Stimulated activated CD8-positive, alpha-beta memory T cell treated with anti-CD3 and anti-CD28 coated beads, Interleukin-15, amount 100 ng/mL, for 24 hours (primary cell): ENCODE measurements around the gene PHF20.
"Not testable (repeated sequence)": the region's sequence is repeated elsewhere in the genome, so short reads cannot be mapped to it uniquely, and the experiment has no call there.

Source experiments
- DNase-seq: peaks from one replicate; pipeline ENCODE4 v3.0.0-alpha.2; 2020; ENCODE audit warnings: low read depth

The PHF20 gene

GRCh38 chr20:35885212-35885611 is 113.4 kb downstream of the PHF20 start:
- no peak for DNase-seq

DNA sequence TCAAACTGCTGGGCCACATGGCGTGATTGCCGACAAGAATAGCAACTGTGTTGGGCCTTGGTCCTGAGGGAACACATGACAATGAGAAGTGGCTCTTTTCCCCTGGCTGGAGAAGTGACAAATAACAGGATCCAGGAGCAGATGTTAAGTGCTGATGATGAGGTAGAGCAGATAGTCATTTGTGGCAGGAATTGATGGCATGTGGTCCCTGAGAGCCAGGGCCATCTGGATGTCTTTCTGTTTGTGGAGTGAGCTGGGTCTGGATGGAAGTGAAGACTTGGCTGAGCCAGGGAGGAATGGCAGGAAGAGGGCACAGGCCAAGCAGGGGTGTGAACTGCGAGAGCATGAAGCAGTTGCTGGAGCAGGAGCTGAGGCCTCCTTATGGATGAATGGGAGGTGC is 114.7 kb downstream of the PHF20 start:
- DNase-seq, result no peak

DNA sequence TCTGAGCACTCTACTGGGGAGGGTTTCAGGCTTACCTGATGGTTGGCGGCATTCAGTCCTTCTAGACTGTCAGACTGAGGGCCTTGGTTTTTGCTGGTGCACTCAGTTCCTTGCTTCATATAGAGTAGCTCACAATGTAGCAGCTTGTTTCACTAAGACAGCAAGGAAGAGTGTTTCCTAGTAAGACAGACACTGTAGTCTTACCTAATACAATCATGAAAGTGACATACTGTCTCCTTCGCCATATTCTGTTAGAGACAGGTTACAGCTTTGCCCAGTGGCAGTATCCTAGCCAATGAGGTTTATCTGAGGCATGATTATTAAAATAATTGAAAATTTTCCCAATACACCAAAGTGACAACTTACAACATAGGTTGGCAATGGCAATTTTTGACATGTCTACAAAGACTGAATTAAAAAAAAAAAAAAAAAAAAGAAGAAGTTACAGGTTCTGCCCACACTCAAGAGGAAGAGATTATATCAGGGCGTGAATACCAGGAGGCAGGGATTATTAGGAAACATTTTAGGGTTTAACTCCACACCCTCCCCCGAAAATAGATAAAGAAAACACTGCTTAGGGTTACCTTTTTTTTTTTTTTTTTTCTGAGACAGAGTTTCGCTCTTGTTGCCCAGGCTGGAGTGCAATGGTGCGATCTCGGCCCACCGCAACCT is 115.7 kb downstream of the PHF20 start:
- no peak for DNase-seq

- no peak for DNase-seq
These were observed 116.8 kb downstream of the PHF20 start for GRCh38 chr20:35888657-35889056.

GRCh38 chr20:35891375-35891774 is 119.6 kb downstream of the PHF20 start:
- no peak for DNase-seq

DNA sequence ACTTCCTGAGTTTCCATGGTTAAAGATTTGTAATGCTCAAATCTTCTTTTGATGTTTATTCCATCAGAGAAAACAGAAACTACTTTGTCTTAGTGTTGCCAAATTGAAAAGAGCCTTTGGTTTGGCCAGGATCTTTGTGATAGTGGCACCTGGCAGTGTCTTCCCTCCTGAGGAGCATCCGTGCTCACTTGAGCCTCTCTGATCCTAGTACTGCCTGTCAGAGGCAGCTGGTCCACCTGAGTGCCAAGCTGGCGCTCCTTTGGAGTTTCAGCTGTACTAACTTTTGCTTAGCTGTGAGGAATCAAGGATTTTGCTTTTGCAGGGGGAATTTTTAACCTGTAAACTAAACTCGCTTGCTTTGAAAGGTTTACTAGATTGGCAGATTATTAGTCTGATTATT is 121.1 kb downstream of the PHF20 start:
- no peak for DNase-seq

DNA sequence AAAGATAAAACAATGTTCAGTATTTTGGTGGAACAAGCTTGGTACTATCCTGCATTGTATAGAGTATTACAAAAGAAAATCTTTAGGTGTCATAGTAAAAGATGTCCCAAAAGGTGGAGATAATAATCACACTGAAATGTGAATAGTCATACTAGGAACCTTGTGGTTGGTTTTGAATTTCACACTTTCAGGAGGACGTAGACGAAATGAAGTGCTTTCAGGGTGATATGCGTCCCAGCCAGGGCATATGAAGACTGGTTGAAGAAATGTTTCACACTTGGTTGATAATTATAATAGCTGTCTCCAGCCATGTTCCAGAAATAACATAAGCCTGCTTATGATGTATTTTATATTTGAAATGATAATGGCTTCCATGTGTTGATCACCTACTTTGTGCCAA is 122.1 kb downstream of the PHF20 start:
- no peak for DNase-seq

DNA sequence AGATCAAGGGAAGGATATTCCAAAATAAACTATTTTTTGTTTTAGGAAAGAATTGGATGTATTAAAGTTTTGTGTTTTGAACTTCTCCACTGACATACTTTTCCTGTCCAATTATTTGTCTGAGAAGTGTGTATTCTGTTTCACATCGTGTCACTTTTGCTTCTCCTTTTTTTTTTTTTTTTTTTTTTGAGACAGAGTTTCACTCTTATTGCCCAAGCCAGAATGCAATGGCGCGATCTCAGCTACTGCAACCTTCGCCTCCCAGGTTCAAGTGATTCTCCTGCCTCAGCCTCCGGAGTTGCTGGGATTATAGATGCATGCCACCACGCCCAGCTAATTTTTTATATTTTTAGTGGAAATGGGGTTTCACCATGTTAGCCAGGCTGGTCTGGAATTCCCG is 123.7 kb downstream of the PHF20 start:
- not testable (repeated sequence) for DNase-seq

DNA sequence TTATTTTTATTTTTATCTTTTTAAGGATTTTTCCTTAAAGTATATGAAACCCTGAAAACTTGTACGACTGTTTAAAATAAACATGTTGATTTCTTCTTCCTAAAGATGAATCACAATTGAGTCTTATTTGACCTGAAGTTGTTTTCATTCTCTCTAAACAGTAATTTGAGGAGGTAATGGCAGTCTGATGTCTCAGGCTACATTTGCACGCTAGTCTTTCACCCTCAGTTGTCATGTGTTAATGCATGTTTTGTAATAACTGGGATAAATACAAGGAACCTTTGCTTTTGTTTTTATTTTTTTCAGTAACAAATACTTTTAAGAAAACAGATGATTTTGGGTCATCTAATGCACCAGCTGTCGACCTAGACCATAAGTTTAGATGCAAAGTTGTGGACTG is 127.2 kb downstream of the PHF20 start:
- DNase-seq, result no peak

- DNase-seq, result not testable (repeated sequence)
These were observed 129.4 kb downstream of the PHF20 start for GRCh38 chr20:35901230-35901629.

- no peak for DNase-seq
These were observed 130.1 kb downstream of the PHF20 start for GRCh38 chr20:35901678-35902544.

- no peak for DNase-seq
These were observed 130.7 kb downstream of the PHF20 start for GRCh38 chr20:35902545-35902941.

GRCh38 chr20:35903843-35904242 is 132.0 kb downstream of the PHF20 start:
- DNase-seq, result no peak

DNA sequence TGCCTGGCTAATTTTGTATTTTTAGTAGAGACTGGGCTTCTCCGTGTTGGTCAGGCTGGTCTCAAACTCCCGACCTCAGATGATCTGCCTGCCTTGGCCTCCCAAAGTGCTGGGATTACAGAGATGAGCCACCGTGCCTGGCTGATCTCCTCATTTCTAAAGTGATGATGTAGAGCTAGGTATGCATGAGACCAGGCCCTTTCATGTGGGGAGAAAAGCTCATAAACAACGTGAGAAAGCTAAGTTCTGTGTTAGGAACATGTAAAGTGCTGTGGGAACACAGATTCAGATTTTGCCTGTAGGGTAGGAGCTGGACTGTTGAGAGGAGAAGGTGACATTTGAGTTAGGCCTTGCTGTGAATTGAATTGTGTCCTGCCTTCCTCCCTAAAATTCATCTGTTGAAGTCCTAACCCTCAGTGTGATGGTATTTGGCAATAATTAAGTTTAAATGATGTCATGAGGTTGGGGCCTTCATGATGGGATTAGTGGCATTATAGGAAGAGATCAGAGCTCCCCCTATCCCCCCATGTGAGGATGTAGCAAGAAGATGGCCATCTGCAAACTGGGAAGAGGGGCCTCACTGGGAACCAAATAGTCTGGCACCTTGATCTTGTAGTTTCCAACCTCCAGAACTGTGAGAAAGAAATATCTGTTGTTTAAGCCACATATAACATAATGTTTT is 133.3 kb downstream of the PHF20 start:
- no peak for DNase-seq

DNA sequence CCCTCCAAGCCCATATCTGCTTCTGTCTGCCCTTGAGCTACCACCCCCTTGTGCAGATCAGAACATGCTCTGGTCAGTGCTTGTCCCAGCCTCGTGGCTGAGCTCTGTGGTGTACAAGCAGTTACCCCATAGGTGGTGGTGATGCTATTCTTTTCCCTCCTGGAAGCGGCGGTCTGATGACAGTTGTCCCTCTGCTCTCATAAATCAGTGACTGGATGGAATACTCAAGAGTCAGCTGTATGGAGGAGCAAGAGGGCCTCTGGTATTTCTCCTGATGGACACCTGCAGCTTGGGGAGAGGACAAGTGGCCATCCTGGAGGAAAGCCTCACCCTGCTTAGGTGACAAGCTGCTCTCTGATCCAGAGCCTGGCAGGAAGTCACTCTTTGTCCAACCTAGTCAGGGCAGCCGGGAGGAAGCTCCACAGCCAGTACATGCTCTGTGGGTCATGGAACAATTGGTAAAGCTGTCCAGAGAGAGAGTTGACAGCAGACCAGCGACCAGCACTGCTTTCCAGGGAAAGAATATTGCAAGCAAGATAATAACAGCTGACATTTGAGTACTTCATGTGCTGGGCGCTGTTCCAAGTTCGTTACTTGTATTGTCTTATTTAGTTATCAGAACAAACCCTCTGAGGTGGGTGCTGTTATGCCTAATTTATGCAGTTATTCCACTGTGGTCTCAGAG is 135.3 kb downstream of the PHF20 start:
- no peak for DNase-seq

DNA sequence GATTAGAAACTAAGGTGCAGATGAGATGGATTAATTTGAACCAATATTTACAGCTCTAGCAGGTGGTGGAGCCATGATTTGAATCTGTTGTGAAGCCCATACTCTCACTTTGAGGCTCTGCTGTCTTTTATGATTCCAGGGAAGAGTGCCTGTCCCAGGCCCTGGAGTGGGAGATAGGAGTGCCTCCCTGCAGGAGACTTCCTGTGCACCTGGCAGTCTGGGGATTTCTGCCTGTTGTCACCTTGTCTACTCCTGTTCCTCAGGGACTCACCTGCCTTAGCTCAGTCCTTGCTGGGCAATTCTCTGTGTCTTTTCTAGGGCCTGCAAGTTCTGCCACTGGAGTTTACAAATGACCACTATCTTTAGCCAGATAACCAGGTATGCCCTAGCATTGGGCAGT is 136.2 kb downstream of the PHF20 start:
- DNase-seq, result no peak

GRCh38 chr20:35909176-35909575 is 137.4 kb downstream of the PHF20 start:
- DNase-seq, result no peak

DNA sequence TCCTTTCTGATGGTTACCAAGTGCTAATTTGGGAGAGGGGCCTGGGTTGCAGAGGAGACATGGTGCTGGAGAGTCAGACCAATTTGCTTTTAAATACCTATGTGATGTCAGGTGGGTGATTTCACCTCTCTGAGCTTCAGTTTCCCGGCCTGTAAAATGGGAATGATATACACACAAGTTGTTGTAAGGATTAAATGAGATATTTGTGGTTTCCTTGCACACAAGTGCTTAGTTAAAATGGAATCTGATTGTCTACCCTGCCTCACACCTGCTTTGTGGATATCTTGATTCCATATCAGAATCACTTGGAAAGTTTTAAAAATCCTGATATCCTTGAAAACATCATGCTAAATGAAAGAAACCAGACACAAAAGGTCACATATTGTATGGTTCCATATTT is 138.0 kb downstream of the PHF20 start:
- DNase-seq, result no peak

DNA sequence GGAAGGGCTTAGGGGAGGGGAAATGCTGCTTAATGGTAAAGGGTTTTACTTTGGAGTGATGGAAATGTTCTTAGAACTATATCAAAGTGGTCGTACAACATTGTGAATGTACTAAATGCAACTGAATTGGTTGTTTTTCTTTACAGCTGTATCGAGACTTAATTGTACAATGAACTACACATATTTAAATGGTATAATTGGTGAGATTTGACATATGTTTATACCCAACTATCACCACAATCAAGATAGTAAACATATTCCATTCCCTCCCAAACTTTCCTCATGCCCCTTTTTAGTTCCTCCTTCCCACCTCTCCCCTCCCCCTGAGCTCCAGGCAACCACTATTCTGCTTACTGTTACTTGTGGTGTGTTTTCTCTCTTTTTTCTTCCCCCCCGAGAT is 138.4 kb downstream of the PHF20 start:
- DNase-seq, result no peak

DNA sequence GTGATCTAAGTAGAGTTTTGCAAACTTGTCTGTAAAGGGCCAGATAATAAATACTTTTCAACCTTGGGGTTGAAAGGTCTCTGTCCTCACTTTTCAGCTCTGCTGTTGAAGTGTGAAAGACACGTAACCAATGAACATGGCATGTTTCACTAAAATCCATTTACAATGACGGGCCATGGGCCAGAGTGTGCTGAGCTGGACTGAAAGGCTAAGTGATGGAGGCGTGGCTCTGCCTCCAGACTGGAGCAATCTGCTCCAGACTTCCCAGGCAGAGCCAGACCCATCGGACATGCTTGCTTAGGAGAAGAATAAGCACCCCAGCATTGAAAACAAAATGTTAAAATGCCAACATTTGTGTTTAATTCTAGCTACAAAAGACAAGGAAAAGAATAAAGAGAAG is 141.1 kb downstream of the PHF20 start:
- no peak for DNase-seq

DNA sequence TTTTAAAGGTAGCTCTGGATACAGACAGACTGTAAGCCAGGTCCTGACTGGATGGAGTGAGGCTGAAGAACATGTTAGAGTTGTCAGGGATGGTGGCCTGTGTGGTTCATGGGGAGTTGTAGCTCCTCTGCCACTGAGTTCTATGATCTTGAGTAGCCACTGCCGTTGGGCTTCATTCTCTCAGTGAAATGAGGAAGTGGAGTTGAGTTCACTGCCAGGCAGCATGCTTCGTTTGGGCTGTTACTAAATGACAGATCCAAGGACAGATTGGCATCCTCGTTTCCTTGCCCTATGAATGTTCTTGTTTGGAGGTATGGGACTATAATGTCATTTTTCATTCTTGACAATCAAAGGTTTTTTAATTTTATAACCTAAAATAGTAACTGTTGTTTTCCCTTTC is 145.3 kb downstream of the PHF20 start:
- no peak for DNase-seq

GRCh38 chr20:35918021-35918420 is 146.2 kb downstream of the PHF20 start:
- no peak for DNase-seq
